Right kidney (tissue), 1 donor: Measurements from ENCODE around the gene PXDN.

ENCODE experiments used
- DNase-seq: peaks from one replicate; pipeline ENCODE4 v3.0.0-alpha.2; 2016

Gene PXDN

DNA sequence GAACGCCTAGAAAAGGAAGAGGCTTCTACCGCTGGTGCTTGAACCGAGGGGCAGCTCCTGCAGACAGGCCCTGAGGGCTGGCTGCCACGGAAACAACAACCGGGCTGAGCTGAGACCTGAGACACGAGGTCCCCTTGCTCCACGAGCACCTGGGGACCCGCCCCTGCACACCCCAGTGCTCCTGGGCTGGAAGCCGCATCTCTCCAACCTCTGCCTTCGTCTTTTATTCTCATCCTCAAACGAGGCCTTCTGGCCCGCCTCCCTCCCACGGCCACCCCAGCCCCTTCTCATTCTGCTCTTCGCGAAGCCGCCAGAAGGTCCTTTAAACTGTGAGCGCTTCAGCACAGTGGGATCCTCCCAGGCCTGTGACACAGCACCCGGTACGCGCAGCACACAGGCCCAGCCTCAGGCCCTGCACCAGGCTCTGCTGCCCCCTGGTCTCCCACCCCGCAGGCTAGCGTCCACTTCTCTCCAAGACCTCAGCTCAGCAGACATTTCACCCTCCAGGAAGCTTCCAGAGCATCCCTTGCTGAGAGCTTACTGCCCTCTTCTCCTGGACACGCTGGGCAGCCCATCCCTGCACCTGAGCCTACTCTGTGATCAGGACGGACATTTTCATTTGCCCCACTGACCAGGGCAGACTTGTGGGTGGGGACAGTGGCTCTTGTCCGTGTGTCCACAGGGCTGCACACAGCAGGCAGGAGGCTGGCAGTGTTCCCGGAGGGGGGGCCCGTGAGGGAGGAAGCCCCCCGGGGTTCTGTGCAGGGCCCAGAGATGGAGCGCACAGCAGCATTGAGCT is 149.7 kb downstream of the PXDN start:
- DNase-seq: no peak

DNA sequence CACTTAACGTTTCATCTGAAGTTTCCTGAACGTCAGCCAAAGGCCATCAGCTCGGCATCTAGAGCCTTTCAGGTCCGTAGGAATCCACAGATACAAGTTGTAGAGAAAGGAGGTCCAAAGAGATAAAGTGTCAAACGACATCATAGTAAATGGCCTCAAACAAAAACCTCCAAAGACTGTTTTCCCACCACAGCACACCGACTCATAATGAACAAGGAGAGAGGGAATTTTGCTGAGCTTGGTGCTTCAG is 150.3 kb downstream of the PXDN start:
- no peak for DNase-seq

GRCh38 chr2:1593371-1594122 is 150.8 kb downstream of the PXDN start:
- DNase-seq: no peak

- peak; percentile 80 for DNase-seq
Observed at GRCh38 chr2:1591978-1592907, 152.1 kb downstream of the PXDN start.

GRCh38 chr2:1591461-1591770 is 152.9 kb downstream of the PXDN start:
- peak; percentile 40 for DNase-seq

- DNase-seq: no peak
Observed at GRCh38 chr2:1590596-1591460, 153.5 kb downstream of the PXDN start.

DNA sequence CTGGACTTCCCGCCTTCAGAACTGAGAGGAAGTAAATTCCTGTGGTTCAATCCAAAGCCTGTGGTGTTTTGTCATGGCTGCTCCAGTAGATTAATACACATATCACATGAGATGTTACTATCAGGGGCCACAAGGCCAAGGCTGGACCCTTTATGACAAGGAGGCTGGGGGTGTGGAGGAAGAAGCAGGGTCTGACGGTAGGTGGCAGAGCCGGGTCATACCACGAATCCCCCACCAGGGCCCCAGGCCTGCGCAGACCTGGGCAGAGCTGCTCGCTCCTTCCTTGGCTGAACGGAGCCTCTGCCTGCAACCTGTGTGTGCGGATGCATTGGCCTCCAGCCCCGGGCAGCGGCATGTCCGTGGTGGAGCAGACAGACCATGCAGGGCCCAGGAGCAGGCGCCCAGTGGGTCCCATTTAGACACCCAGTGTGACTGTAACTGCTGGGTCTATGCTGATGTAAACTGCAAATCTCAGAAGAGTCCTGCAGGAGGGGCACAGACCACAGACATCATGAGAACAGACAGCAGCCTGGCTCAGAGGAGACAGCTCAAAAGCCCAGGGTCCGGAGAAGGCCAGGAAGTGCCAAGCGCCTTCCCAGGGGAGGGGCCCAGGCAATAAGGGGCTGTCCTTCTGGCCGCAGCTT is 155.2 kb downstream of the PXDN start:
- DNase-seq: no peak

- DNase-seq: no peak
Observed at GRCh38 chr2:1588051-1588977, 156.0 kb downstream of the PXDN start.

GRCh38 chr2:1586923-1587840 is 157.1 kb downstream of the PXDN start:
- DNase-seq: no peak

DNA sequence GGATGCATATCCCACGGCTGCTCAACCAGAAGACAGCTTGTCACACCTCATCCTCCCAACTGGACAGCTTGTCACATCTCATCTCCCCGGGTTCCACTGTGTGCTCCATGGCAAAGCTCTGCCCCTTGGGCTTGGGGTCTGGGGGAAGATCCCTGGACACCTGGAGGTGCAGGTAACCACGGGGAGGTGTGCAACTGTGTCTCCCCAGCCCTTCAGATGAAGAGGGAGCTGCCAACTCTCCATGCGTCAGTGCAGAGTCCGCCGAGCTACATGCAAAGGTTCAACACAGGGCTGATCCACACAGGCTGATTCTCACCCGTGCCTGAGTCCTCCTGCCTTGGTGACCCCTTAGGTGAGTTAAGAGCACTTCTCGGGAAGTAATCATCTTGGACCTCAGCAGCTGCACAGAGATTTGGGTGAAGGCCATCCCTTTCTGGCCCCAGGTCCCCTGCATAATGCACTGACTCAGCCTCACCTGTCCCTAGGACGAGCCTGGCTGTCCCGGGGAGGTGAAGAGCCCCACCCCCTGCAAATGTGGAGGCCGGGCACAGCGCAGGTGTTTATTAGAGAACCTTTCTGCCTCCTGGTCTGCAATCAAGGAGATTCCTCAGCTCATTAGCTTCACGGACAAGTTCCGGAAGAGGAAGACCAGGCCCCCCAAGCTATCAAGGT is 157.9 kb downstream of the PXDN start:
- DNase-seq: no peak

GRCh38 chr2:1585635-1586034 is 158.7 kb downstream of the PXDN start:
- DNase-seq: no peak

GRCh38 chr2:1584691-1585485 is 159.4 kb downstream of the PXDN start:
- no peak for DNase-seq

- DNase-seq: no peak
Observed at GRCh38 chr2:1584051-1584531, 160.2 kb downstream of the PXDN start.

GRCh38 chr2:1582891-1583341 is 161.4 kb downstream of the PXDN start:
- DNase-seq: no peak

DNA sequence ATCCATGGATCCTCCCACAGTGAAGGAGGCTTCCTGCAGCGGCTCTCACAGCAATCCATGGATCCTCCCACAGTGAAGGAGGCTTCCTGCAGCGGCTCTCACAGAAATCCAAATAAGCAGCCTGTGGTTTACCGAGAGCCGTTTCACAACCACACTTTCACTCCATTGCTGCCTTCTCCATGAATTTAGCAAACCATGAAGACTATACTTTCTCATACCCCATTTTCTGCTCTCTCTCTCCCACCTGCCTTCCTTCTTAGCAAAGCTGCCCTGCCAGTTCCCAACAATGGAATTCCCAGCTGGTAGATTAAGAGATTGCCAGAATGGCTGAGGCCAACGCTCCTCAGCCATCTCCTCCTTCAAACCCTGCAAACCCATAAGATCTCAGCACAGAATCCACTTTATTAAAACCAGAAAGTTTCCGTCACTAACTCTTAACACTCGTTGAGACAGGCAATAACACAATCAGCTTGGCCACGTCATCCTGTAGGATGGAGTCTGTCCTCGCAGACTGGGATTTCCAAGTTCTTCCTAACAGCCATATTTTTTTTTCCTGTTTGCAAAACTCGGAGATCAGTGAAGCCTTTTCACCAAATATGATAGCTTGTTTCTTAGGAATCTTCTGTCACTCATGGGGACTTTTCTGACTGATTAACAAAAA is 162.2 kb downstream of the PXDN start:
- no peak for DNase-seq
